ENCODE measurements around the gene RAB3GAP2.

Gene RAB3GAP2

DNA sequence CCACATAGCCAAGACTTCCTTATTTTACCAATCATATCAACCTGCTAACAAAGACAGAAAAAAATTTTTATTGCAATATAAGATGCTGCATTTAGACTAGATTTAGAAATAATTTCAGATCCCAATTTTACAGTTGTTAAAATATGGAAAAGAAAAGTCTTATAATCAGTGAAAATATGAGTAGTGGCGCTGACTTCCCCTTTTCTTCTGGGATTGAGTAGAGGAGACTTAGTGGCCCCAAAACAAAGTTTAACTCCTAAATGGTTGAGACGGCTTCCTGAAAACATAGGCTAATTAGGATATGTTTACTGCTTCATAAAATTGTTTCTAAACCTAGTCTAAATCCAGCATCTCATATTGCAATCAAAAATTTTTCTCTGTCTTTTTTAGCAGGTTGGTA, 68.4 kb downstream of the RAB3GAP2 start:
- TF ChIP-seq, protein P1, sequence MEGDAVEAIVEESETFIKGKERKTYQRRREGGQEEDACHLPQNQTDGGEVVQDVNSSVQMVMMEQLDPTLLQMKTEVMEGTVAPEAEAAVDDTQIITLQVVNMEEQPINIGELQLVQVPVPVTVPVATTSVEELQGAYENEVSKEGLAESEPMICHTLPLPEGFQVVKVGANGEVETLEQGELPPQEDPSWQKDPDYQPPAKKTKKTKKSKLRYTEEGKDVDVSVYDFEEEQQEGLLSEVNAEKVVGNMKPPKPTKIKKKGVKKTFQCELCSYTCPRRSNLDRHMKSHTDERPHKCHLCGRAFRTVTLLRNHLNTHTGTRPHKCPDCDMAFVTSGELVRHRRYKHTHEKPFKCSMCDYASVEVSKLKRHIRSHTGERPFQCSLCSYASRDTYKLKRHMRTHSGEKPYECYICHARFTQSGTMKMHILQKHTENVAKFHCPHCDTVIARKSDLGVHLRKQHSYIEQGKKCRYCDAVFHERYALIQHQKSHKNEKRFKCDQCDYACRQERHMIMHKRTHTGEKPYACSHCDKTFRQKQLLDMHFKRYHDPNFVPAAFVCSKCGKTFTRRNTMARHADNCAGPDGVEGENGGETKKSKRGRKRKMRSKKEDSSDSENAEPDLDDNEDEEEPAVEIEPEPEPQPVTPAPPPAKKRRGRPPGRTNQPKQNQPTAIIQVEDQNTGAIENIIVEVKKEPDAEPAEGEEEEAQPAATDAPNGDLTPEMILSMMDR (IDR thresholded peaks at IDR 0.05) = no peak
- TF ChIP-seq ZFX (IDR thresholded peaks at IDR 0.05; ENCODE audit: borderline replicate concordance) = no peak

DNA sequence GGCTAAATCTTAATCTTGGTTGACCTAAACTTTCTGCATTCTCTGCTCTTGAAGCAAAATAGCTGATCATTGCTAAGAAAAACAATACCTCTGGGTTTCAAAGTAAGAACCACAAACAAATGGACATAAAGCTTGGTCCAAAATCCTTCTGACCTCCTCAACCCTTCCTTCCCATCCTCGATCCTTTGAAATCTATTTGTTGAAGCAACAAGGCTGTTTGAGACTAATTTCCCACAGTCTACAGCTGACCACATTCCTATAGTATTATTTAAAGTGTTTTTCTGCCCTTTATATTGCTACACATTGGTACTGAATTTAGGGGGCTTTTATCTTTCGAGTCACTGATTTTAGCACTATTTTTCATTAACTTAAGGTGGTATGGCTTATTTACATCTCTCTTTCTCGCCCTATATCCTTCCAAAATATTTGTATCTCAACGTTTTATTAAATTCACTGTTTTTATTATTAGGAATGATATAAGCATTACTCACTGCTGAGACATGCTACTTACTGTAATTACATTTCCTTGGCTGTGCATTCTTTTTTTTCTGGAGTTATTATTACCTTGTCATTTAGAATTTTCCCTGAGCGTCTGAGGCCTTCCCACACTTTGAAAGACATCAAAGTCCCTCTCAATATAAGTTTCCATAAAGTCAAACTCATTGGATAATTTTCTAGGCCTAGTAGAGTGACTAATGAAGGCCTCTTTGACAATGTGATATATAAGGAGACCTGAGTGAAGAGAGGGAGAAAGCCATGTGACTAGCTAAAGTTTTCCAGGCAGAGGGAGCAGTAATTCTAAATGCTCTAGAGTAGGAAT, 73.9 kb downstream of the RAB3GAP2 start:
- TF ChIP-seq ZFX (IDR thresholded peaks at IDR 0.05; ENCODE audit: borderline replicate concordance) = no peak
- TF ChIP-seq, protein P1 (IDR thresholded peaks at IDR 0.05) = no peak
- H3K27ac ChIP-seq = no peak overlapping the region

More for the DNA sequence above, 68.4 kb downstream of the RAB3GAP2 start:
- no peak overlapping the region for H3K27ac ChIP-seq

DNA sequence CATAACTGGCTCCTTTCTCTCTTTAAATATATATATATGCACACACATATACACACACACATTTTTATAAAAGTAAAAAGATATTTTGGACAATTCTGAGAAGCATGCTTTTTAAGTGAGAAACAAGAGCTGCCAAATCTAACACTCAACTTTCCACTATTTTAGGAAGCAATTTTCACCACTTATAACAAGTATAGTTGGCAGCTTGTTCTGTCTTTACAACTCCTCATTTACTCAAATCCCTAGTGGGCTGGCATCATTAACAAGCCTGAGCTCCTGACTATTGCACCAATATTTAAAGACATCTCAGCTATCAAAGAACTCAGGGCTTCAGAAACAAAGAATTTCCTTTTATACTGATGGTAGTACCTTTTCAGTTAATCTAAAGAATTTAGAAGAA, 76.6 kb downstream of the RAB3GAP2 start:
- TF ChIP-seq, protein P1 (IDR thresholded peaks at IDR 0.05) = no peak
- no peak for TF ChIP-seq ZFX (IDR thresholded peaks at IDR 0.05; ENCODE audit: borderline replicate concordance)
- no peak overlapping the region for H3K27ac ChIP-seq

DNA sequence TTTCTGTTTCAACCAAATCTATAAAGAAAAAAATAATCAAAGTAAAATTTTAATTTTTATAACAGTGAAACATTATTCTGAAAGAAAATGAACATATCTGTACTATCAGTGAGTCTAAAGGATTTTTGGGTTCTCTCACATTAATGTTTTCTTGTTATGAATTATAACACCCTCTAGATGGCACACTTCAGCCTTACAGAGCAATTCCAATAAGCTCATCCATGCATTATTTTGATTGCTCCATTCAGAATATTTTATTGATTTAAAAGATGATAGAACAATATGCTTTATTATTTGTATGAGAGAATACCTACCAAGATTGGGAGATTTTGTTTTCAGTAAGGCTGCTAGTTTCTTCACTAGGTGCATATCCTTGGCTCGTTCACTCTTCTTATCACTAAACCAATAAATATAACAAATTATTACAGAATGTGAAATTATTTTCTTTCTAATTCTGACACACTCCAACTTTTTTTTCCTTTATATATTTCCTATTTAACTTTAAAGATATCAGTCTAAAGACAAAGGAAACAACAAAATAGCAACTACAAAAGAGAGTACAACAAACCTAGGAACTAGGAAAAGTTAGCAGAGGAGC, 82.4 kb downstream of the RAB3GAP2 start:
- H3K27ac ChIP-seq = no peak overlapping the region
- no peak for TF ChIP-seq ZFX (IDR thresholded peaks at IDR 0.05; ENCODE audit: borderline replicate concordance)
- TF ChIP-seq, protein P1 (IDR thresholded peaks at IDR 0.05) = peak; percentile 91

DNA sequence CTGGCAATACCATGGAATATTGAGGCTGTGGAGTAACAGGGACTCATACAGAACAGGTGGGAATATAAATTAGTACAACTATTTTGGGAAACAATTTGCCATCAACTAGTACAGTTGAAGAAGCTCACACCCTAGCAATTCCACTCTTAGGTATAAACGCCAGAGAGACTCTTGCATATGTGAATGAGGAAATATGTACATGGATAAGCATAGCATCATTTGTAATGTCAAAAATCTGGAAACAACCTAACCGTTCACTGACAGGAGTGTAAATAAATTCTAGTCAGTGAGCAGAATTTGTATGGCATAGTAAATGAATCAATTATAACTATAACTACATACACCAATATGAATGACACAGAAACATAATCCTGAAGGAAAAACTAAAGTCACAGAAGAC, 83.7 kb downstream of the RAB3GAP2 start:
- no peak overlapping the region for H3K27ac ChIP-seq
- TF ChIP-seq ZFX (IDR thresholded peaks at IDR 0.05; ENCODE audit: borderline replicate concordance) = no peak
- TF ChIP-seq, protein P1 (IDR thresholded peaks at IDR 0.05) = no peak

DNA sequence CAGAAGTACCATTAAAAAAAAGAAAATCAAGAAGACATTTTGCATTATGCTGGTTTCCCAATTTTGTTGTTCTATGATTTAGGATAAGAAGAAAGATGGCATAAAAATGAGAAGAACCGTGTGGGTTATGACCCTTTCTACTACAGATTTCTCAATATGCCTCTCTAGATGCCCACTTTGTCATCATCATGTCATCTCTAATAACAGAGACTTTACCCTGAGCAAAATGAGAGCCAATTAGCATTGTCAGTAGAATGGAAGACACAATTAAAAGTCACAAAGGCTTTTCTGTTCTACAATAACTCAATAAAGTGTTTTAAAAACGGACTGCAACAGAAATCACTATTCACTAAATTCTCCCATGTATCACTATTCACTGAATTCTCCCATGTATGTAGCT, 85.5 kb downstream of the RAB3GAP2 start:
- TF ChIP-seq, protein P1 (IDR thresholded peaks at IDR 0.05) = no peak
- TF ChIP-seq ZFX (IDR thresholded peaks at IDR 0.05; ENCODE audit: borderline replicate concordance) = no peak
- H3K27ac ChIP-seq = no peak overlapping the region

DNA sequence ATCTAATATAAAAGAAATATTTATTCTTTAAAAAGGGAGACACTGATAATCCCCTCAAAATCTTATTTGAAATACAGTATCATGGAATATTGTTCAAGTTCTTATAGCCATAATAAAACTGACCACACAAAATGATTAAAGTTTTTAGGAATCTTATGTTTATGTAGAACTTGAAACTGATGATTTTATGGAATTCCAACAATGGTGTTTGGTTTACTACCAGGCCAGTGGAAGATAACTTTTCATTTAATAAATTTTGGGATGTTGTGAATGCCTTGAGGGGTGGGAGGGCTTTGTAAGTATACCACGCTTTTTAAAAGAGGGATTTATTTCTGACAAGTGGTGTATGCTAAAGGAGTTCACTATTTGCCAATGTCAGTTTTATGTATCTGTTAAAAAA, 87.7 kb downstream of the RAB3GAP2 start:
- no peak for TF ChIP-seq ZFX (IDR thresholded peaks at IDR 0.05; ENCODE audit: borderline replicate concordance)
- TF ChIP-seq, protein P1 (IDR thresholded peaks at IDR 0.05) = no peak
- no peak overlapping the region for H3K27ac ChIP-seq

Measured in 22Rv1 (cell line).